Upper lobe of right lung (tissue), 1 donor: ENCODE data around the gene TOGARAM2. TPM values are rescaled to one million over a fixed set of nuclear protein-coding genes. Genes with fewer than 3 reads are reported as not detected.

Source experiments
- ATAC-seq: fragments of 200-7000 bp; cut with Tn5 transposase; one replicate; pipeline ENCODE4 v1.9.1; 2020; ENCODE audit warnings: mild to moderate bottlenecking, moderate library complexity
- DNase-seq: peaks from one replicate; pipeline ENCODE4 v3.0.0-alpha.2; 2020
- H3K27ac ChIP-seq: fragments of 200-600 bp; one replicate; pipeline ENCODE4 v1.8.0; 2022
- H3K27me3 ChIP-seq: fragments of 200-600 bp; one replicate; pipeline ENCODE4 v1.8.0; 2022; ENCODE audit warnings: mild to moderate bottlenecking
- H3K36me3 ChIP-seq: fragments of 200-600 bp; one replicate; pipeline ENCODE4 v1.8.0; 2022
- H3K4me1 ChIP-seq: fragments of 200-600 bp; one replicate; pipeline ENCODE4 v1.8.0; 2022
- H3K4me3 ChIP-seq: fragments of 200-600 bp; one replicate; pipeline ENCODE4 v1.8.0; 2022; ENCODE audit warnings: mild to moderate bottlenecking
- H3K9me3 ChIP-seq: fragments of 200-600 bp; one replicate; pipeline ENCODE4 v1.8.0; 2022
- intact Hi-C: fragments of 100-400 bp; cut with DNase I; formaldehyde crosslinking; loops from one replicate; pipeline ENCODE4 v1.11.0; 2022
- total RNA-seq: library from RNA; stranded (reverse); fragmentation: NEBNext Ultra II Directional; extraction: Animal tissue kit (Norgen Biotek cat#: 25700); gene quantifications from one replicate; pipeline ENCODE4 v1.2.1, GENCODE V29; 2021
- TF ChIP-seq, protein P1 (sequence below): fragments of 200-600 bp; IDR thresholded peaks from one replicate; pipeline ENCODE4 v1.8.0; 2022; ENCODE audit warnings: antibody characterized with exemption
- donor health status: DM: no; HTN: yes; CAD: no; lungs with severe emphysema.

The TOGARAM2 gene
- total RNA-seq, 1 donor from 2014 or later = 0.72 TPM

DNA sequence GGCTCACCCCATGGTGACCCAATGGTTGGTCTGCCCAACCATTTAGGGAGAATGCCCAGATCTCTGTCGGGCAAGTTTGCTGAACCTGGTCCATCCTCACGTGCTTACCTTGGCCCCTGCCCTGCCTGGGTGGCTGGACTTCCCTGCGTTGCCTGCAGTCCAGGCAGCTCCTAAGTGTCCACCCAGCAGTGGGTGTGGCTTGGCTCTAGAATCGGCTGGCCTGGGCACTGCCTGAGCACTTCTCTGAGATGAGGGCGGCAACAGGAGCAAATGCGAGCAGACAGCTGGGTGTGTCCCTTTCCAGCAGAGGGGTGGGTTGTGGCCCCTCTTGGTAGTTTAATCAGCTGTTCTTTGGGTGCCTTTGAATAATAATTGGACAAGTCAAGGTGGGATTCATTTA, 82.0 kb downstream of the TOGARAM2 start:
- H3K9me3 ChIP-seq = no peaks in the 10 kb centered on the region
- intact Hi-C loops = no loop called here
- DNase-seq = peak; percentile 82
- H3K27ac ChIP-seq = no peak overlapping the region
- ATAC-seq = peak; percentile 74
- no peaks in the 10 kb centered on the region for H3K36me3 ChIP-seq
- H3K27me3 ChIP-seq = no peaks in the 10 kb centered on the region
- TF ChIP-seq, protein P1, sequence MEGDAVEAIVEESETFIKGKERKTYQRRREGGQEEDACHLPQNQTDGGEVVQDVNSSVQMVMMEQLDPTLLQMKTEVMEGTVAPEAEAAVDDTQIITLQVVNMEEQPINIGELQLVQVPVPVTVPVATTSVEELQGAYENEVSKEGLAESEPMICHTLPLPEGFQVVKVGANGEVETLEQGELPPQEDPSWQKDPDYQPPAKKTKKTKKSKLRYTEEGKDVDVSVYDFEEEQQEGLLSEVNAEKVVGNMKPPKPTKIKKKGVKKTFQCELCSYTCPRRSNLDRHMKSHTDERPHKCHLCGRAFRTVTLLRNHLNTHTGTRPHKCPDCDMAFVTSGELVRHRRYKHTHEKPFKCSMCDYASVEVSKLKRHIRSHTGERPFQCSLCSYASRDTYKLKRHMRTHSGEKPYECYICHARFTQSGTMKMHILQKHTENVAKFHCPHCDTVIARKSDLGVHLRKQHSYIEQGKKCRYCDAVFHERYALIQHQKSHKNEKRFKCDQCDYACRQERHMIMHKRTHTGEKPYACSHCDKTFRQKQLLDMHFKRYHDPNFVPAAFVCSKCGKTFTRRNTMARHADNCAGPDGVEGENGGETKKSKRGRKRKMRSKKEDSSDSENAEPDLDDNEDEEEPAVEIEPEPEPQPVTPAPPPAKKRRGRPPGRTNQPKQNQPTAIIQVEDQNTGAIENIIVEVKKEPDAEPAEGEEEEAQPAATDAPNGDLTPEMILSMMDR = no peak
- H3K4me1 ChIP-seq = peaks cover 7% of the 10 kb centered on the region
- no peak overlapping the region for H3K4me3 ChIP-seq

DNA sequence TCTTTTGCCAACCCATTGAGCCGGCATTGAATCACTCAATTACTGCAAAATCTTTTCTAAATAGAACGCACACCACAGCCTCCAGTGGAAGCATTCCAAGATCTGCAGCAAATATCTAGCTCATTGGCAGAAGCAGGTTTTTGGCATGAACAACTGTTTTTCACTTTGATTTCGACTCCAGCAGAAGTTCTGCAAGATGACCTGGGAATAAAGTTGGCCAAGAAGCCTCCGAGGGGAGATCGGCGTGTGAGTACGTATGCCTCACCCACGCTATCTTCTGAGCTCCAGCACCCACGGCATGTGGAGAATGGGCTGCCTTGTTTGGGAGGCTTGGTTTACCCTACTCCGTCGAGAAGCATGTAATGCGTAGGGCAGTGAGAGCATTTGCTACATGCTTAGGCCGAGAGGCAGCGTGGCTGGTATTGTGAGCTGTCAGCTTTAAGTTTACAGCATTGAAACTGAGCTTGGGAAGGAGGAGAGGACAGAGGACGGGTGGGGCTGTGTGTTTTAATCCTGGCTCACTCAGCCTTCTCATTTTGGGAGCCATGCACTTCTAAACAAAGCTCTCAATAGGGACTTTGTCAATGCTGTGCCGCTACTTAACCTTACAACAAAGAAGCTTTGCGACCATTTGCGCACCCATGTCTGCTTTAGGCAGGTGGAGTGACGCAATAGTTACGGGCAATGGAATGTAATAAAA, 82.7 kb downstream of the TOGARAM2 start:
- ATAC-seq (no peak), DNase-seq (no peak)
- intact Hi-C loops = no loop called here
- no peak overlapping the region for H3K4me3 ChIP-seq
- no peaks in the 10 kb centered on the region for H3K27me3 ChIP-seq
- no peak overlapping the region for H3K27ac ChIP-seq
- no peaks in the 10 kb centered on the region for H3K36me3 ChIP-seq
- peaks cover 7% of the 10 kb centered on the region for H3K4me1 ChIP-seq
- H3K9me3 ChIP-seq = no peaks in the 10 kb centered on the region
- TF ChIP-seq, protein P1 = no peak

DNA sequence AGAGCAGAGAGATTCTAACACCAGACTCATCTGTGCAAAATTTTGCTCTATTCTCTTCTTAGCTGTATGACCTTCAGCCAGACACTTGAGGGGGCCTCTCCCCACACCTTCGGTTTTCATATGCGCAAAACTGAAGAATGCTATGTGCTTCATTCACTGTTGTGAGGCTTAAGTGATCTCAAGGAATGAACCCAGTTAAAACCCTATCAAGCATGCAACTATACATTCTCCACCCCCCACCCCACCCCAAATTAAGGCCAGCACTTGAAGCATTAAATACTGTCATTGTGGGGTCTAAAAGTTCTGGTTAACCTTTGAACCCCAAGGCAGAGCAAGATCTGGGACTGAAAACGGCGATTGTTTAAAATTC, 83.2 kb downstream of the TOGARAM2 start:
- Histone ChIP-seq H3K4me3 (no peak overlapping the region), H3K27ac (no peak overlapping the region)

DNA sequence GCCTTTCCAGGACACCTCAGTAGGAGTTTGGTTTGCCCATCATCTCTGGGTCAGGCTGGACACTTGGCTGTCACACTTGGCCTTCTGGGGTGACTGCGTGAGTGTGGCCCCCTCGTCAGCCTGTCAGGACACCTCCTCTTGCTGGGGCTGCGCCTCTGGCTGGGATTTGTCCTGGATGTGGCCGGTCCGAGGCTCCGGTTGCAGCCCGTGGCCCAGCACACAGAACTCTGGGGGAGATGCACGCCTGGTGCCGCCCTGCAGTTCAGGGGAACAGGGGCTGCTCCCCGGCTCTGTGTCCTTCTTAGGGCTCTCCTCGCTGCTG, 83.6 kb downstream of the TOGARAM2 start:
- H3K27me3 ChIP-seq = no peaks in the 10 kb centered on the region
- TF ChIP-seq, protein P1 = no peak
- no peak overlapping the region for H3K4me3 ChIP-seq
- no peak for ATAC-seq
- peaks cover 7% of the 10 kb centered on the region for H3K4me1 ChIP-seq
- no peak for DNase-seq
- intact Hi-C loops = no loop called here
- peak overlapping the region; percentile 4 for H3K27ac ChIP-seq
- H3K36me3 ChIP-seq = no peaks in the 10 kb centered on the region
- no peaks in the 10 kb centered on the region for H3K9me3 ChIP-seq

More for the DNA sequence above, 83.2 kb downstream of the TOGARAM2 start:
- DNase-seq (no peak), ATAC-seq (no peak)
- TF ChIP-seq, protein P1 = no peak
- intact Hi-C loops = no loop called here
- H3K4me1 ChIP-seq = peaks cover 7% of the 10 kb centered on the region
- H3K27me3 ChIP-seq = no peaks in the 10 kb centered on the region
- no peaks in the 10 kb centered on the region for H3K9me3 ChIP-seq
- H3K36me3 ChIP-seq = no peaks in the 10 kb centered on the region

DNA sequence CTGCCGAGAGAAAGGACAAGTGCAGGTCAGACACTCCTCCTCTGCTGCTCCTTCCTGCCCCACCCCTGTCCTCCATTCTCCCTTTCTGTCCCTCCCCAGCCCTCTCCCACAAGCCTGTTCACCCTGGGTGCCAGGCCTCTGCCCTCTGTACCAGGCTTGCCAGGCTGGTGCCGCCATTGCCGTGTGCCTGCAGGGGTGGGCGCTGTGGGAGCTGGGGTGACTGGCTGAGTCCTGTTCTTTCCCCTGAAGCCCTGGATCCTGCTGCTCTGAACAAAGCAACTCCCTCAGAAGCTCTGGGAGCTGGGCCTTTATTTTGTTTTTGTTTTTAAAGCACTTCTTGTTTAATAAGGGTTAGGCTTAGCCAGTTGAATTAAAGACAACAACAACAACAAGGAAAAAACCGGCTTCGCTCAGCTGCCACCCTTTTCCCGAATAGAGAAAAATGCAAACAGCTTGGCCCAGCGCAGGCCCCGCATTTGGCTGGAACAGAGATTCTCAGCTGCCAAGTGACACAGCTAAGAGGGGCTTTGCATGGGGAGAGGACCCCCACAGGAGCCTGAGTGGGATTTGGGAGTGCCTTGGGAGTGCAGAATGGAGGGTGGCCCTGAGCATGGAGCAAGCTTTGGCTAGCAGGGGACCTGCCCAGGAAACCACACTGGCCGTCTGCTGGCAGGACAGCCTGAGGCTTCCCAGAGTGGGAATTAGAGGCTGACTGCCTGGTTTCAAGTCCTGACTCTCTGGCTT, 84.1 kb downstream of the TOGARAM2 start:
- H3K36me3 ChIP-seq = no peaks in the 10 kb centered on the region
- peaks cover 7% of the 10 kb centered on the region for H3K4me1 ChIP-seq
- intact Hi-C loops = no loop called here
- peak overlapping the region; percentile 4 for H3K27ac ChIP-seq
- no peak overlapping the region for H3K4me3 ChIP-seq
- ATAC-seq = no peak
- H3K27me3 ChIP-seq = no peaks in the 10 kb centered on the region
- TF ChIP-seq, protein P1 = no peak
- DNase-seq = no peak
- H3K9me3 ChIP-seq = no peaks in the 10 kb centered on the region
